GM18909 (cell line): ENCODE data around the gene RASSF4.

Experiments used
- ATAC-seq: cut with Tn5 transposase; IDR thresholded peaks from one replicate; pipeline ENCODE4 v1.9.1; 2021; ENCODE audit warnings: mild to moderate bottlenecking; ENCODE audit not compliant: unreplicated experiment, poor library complexity

RASSF4 gene

DNA sequence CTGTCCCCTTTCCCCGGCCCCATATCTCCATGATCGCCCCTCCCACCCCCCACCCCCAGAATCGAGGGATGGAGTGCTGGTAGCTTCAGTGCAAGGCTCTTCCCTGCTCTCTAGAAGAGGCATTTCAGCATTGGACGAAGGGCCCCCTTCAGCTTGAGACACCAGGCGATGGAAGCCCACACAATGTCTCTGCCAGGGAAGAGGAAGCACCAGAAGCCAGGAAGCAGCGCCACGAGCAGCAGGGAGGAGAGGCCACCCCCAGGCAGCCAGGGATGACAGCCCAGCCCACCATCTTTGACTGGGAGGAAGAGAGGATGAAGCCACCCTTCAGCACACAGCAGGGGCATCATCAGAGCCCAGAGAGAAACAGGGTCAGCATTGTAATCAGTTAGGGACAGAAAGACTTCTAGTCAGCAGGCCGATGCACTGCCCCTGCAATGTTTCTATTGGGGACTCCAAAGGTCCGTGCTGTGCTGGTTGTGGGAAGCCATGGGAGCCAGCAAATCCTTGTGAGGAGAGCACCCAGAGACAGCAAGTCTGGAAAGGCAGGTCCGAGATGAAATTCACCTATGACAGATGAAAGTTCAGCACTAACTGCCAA is 32.8 kb upstream of the RASSF4 start:
- no peak for ATAC-seq

DNA sequence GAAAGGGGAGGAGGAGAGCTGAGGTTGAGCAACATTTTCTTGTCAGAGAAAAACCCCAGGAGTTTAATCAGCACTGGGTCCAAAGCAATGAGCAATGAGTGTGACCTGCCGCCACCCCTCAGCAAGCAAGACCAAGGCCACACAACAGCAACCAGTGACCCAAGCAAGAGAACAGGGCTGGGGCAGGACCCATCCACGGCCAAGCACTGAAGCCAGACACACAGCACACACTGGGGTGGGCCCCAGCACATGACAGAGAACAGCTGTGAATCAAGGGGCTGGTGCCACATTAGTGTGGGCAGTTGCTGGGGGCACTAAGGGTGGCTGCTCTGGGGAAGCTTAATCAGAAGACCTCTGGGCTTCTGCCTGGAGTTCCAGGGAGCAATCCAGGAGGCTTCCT is 32.2 kb upstream of the RASSF4 start:
- no peak for ATAC-seq

GRCh38 chr10:44928462-44928861 is 31.1 kb upstream of the RASSF4 start:
- ATAC-seq = no peak

GRCh38 chr10:44929356-44930255 is 30.0 kb upstream of the RASSF4 start:
- no peak for ATAC-seq

- ATAC-seq = no peak
Observed at GRCh38 chr10:44930904-44931620, 28.5 kb upstream of the RASSF4 start.

GRCh38 chr10:44931621-44932516 is 27.7 kb upstream of the RASSF4 start:
- ATAC-seq = no peak

GRCh38 chr10:44932517-44933450 is 26.8 kb upstream of the RASSF4 start:
- peak; percentile 96 for ATAC-seq

DNA sequence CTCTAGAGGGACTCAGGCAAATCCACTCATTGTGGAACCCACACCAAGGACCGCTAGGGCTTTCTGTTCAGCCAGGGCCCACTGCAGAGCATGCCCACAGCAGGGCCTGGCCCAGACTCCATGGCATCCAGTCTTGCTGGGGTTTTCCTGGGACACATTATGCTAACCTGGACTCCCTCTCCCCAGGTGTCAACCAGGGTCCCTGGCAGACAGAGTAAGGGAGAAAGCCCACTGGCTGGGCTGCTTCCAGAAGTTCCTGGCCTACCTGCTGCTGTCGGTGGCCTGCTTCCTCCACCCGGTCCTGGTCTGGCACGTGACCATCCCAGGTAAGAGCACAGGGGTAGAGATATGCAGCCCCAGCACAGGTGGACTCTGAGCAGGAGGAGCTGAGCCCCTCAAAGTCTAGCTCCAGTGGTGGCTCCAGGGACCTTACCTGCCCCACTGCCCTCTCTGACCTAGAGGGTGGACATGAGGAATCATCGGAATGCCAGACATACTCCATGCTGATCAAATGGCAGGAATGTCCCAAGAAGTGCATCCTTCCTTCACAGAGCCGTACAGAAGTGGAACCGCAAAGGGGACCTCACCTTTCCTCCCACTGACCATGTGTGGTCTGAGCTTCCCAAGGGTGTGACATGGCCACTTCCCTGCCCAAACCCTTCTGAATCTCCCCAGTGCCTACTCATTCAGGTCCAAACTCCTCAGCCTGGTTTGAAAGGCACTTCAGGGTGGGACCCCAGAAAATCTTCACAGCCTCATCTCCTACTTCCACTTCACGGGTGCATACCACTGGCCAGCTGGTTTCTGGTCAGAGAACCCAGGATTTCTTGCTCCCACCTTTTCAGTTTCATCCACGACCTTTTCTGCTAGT is 25.9 kb upstream of the RASSF4 start:
- ATAC-seq = no peak

- ATAC-seq = no peak
Observed at GRCh38 chr10:44934416-44935200, 25.0 kb upstream of the RASSF4 start.

- ATAC-seq = no peak
Observed at GRCh38 chr10:44935201-44935965, 24.2 kb upstream of the RASSF4 start.

DNA sequence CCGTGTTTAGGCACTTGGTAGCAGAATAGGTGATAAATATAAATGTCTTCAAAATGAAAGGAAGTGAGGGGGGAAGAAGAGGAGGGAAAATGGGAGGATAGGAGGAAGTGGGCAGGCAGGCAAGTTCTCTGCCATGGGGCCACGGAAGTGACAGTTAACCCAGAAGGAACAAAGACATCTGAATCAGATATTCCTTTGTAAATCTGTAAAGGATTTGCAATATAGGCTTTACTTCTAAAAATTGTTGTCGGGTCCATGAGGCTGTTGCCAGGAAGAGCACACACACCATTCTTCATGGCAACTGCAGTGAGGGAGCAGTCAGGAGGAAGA is 23.7 kb upstream of the RASSF4 start:
- no peak for ATAC-seq

DNA sequence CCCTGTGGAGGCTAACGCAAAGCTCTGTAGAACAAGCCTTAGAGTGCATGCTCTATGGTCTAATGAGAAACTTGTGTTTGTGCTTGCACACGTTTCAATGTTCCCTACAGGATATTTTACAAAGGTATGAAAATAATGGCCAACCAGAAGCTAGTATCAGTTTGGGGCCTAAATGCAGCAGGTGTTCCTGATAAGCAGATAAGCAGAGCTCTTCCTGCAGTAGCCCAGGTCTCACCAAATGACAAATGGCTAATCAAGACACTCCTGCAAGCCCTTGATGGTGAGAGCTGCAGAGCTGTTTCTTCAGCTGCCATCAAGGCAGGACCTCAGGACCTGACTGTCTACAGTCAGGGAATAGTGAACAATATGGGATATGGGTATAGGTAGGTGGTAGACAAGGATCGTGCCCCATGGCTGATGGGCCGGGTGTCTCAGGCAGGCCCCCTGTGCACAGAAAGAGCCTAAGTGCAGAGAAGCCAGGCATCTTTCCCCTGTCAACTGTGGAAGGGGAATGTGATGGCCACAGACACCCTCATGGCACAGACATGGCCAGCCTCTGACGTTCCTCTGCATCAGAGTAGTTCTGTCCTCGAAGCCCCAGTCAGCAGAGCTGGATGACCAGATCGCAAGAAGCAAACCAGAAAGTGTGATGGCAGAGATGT is 23.2 kb upstream of the RASSF4 start:
- no peak for ATAC-seq

GRCh38 chr10:44937196-44938005 is 22.2 kb upstream of the RASSF4 start:
- ATAC-seq = no peak

DNA sequence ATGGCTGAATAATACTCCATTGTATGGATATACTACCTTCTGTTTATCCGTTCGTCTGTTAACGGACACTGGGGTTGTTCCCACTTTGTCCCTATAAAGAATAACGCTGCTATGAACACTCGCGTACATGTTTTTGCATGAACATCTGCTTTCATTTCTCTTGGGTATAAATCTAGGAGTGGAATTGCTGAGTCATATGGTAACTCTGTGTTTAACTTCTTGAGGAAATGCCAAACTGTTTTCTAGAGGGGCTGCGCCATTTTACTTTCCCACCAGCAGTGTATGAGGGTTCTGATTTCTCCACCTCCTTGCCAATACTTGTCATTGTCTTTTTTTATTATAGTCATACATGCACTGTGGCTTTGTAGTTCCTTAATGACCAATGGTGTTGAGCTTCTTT is 20.6 kb upstream of the RASSF4 start:
- no peak for ATAC-seq

DNA sequence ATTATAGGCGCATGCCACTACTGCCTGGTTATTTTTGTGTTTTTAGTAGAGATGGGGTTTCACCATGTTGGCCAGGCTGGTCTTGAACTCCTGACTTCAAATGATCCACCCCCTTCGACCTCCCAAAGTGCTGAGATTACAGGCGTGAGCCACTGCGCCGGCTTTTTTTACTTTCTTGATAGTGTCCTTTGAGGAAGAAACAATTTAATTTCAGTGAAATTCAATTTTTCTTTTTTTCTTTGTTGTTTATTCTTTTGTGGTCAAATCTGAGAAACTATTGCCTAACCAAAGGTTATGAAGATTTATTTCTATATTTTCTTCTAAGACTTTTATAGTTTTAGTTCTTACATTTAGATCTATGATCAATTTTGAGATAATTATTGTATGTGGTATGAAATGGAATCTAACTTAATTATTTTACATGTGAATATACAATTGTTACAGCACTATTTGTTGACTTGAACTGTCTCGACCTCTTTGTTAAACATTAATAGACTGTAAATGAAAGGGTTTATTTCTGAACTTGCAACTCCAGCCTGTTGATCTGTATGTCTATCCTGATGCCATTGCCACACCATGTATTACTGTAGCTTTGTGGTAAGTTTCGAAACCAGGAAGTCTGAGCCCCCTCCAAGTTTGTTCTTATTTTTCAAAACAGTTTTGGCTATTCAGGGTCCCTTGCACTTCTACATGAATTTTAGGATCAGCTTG is 19.8 kb upstream of the RASSF4 start:
- ATAC-seq = no peak
